Neural cell (in vitro differentiated cells): Measurements from ENCODE around the gene MXI1.

Experiments
- EZH2 ChIP-seq: fragments of 200-600, 300-800 bp; shearing (Covaris generic), sonication (generic); IDR thresholded peaks from 2 replicates; pipeline ENCODE4 v1.6.1; 2014; ENCODE audit warnings: antibody characterized with exemption, low read length, borderline replicate concordance, mild to moderate bottlenecking; ENCODE audit not compliant: insufficient read depth, poor library complexity, severe bottlenecking
- SMC3 ChIP-seq: fragments of 450-650 bp; conservative IDR thresholded peaks from 2 replicates; pipeline ENCODE4 v1.6.1; 2014; ENCODE audit warnings: antibody characterized with exemption, mild to moderate bottlenecking, moderate library complexity; ENCODE audit not compliant: poor library complexity
- TF ChIP-seq, protein P1 (sequence below): fragments of 450-650 bp; IDR thresholded peaks from 2 replicates; pipeline ENCODE4 v1.5.1; 2014; ENCODE audit warnings: antibody characterized with exemption, mild to moderate bottlenecking, moderate library complexity; ENCODE audit not compliant: poor library complexity, severe bottlenecking

DNA sequence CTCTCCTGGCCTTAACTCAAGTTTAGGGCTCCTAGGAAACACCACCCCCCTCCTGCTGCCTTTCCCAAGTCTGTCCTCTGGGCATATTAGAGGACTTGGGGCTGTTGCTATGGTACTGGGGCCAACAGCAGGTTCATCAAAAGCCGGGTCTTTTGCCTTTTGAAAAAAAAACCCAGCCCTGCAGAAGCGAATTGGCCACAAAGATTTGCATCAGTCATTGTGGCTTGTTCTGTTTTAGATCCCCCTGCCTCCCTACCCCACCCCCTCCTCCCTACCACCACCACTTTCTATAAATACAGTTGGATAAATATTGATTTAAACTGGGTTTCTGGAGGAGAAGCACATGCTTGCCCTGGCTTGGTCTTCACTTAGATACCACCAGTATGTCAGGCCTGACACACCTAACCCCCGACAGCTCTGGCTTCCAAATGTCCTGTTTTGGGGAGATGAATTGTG, 7.0 kb downstream of the MXI1 start:
- TF ChIP-seq, protein P1, sequence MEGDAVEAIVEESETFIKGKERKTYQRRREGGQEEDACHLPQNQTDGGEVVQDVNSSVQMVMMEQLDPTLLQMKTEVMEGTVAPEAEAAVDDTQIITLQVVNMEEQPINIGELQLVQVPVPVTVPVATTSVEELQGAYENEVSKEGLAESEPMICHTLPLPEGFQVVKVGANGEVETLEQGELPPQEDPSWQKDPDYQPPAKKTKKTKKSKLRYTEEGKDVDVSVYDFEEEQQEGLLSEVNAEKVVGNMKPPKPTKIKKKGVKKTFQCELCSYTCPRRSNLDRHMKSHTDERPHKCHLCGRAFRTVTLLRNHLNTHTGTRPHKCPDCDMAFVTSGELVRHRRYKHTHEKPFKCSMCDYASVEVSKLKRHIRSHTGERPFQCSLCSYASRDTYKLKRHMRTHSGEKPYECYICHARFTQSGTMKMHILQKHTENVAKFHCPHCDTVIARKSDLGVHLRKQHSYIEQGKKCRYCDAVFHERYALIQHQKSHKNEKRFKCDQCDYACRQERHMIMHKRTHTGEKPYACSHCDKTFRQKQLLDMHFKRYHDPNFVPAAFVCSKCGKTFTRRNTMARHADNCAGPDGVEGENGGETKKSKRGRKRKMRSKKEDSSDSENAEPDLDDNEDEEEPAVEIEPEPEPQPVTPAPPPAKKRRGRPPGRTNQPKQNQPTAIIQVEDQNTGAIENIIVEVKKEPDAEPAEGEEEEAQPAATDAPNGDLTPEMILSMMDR = no peak
- TF ChIP-seq EZH2 = no peak
- TF ChIP-seq SMC3 = no peak
